Endothelial cell (in vitro differentiated cells): ENCODE data around the gene ARHGAP26. TPM values are rescaled to one million over a fixed set of nuclear protein-coding genes. Genes with fewer than 3 reads are reported as not detected.

Source experiments
- DNase-seq: peaks from one replicate; pipeline ENCODE4 v3.0.0; 2021; ENCODE audit warnings: low spot score
- H3K27ac Mint-ChIP-seq: one replicate; pipeline ENCODE4 v1.8.0; 2021; ENCODE audit warnings: mixed read lengths, inconsistent platforms; ENCODE audit not compliant: unreplicated experiment
- H3K27me3 Mint-ChIP-seq: one replicate; pipeline ENCODE4 v1.8.0; 2021; ENCODE audit warnings: mild to moderate bottlenecking, moderate library complexity, mixed read lengths, inconsistent platforms; ENCODE audit not compliant: unreplicated experiment
- H3K36me3 Mint-ChIP-seq: one replicate; pipeline ENCODE4 v1.8.0; 2021; ENCODE audit warnings: mild to moderate bottlenecking, low read depth, mixed read lengths, inconsistent platforms; ENCODE audit not compliant: unreplicated experiment
- H3K4me1 Mint-ChIP-seq: one replicate; pipeline ENCODE4 v1.8.0; 2021; ENCODE audit warnings: mild to moderate bottlenecking, mixed read lengths, inconsistent platforms; ENCODE audit not compliant: unreplicated experiment
- H3K4me3 Mint-ChIP-seq: one replicate; pipeline ENCODE4 v1.8.0; 2021; ENCODE audit warnings: mild to moderate bottlenecking, mixed read lengths, inconsistent platforms; ENCODE audit not compliant: unreplicated experiment
- H3K9me3 Mint-ChIP-seq: one replicate; pipeline ENCODE4 v1.8.0; 2021; ENCODE audit warnings: mixed read lengths, inconsistent platforms; ENCODE audit not compliant: unreplicated experiment
- CTCF ChIP-seq: fragments of 200-600 bp; sonication (generic); IDR thresholded peaks from one replicate; pipeline ENCODE4 v1.5.0; 2021; ENCODE audit warnings: antibody characterized with exemption; ENCODE audit not compliant: unreplicated experiment
- total RNA-seq: library from RNA; stranded (reverse); fragmentation: NEBNext Ultra II Directional; extraction: Animal tissue kit (Norgen Biotek cat#: 25700); gene quantifications from one replicate; pipeline ENCODE4 v1.2.1, GENCODE V29; 2021; ENCODE audit not compliant: unreplicated experiment

The ARHGAP26 gene
- total RNA-seq, 1 donor from 2014 or later, result 81.5 TPM

- Mint-ChIP-seq H3K27ac (no peak overlapping the region), H3K27me3 (peaks cover 2% of the 10 kb centered on the region), H3K4me1 (no peaks in the 10 kb centered on the region), H3K36me3 (peaks cover 22% of the 10 kb centered on the region), H3K9me3 (no peaks in the 10 kb centered on the region), H3K4me3 (no peak overlapping the region)
- no peak for TF ChIP-seq CTCF
- DNase-seq, result no peak
Measured at GRCh38 chr5:143145243-143146160, 375.3 kb downstream of the ARHGAP26 start.

- Mint-ChIP-seq H3K36me3 (peaks cover 26% of the 10 kb centered on the region), H3K4me1 (no peaks in the 10 kb centered on the region), H3K9me3 (no peaks in the 10 kb centered on the region), H3K27me3 (peaks cover 2% of the 10 kb centered on the region), H3K4me3 (no peak overlapping the region), H3K27ac (no peak overlapping the region)
- no peak for DNase-seq
- TF ChIP-seq CTCF, result no peak
Measured at GRCh38 chr5:143146161-143146560, 376.0 kb downstream of the ARHGAP26 start.

GRCh38 chr5:143147383-143147782, 377.2 kb downstream of the ARHGAP26 start:
- Mint-ChIP-seq H3K36me3 (peaks cover 34% of the 10 kb centered on the region), H3K27ac (no peak overlapping the region), H3K27me3 (no peaks in the 10 kb centered on the region), H3K4me3 (no peak overlapping the region), H3K9me3 (no peaks in the 10 kb centered on the region), H3K4me1 (no peaks in the 10 kb centered on the region)
- TF ChIP-seq CTCF, result no peak
- no peak for DNase-seq

GRCh38 chr5:143147902-143148301, 377.7 kb downstream of the ARHGAP26 start:
- Mint-ChIP-seq H3K36me3 (peaks cover 37% of the 10 kb centered on the region), H3K27ac (no peak overlapping the region), H3K4me3 (no peak overlapping the region), H3K9me3 (no peaks in the 10 kb centered on the region), H3K4me1 (no peaks in the 10 kb centered on the region), H3K27me3 (no peaks in the 10 kb centered on the region)
- TF ChIP-seq CTCF, result no peak
- no peak for DNase-seq

- Mint-ChIP-seq H3K9me3 (no peaks in the 10 kb centered on the region), H3K4me3 (no peak overlapping the region), H3K27ac (no peak overlapping the region), H3K36me3 (peaks cover 37% of the 10 kb centered on the region), H3K27me3 (no peaks in the 10 kb centered on the region), H3K4me1 (no peaks in the 10 kb centered on the region)
- no peak for TF ChIP-seq CTCF
- no peak for DNase-seq
Measured at GRCh38 chr5:143148771-143149170, 378.6 kb downstream of the ARHGAP26 start.
